CD14-positive monocyte (primary cell): ENCODE measurements around the gene SLC25A30. TPM values are rescaled to one million over a fixed set of nuclear protein-coding genes. Genes with fewer than 3 reads are reported as not detected.

Experiments used
- DNase-seq, 3 donors: peaks; one replicate each; pipeline ENCODE4 v3.0.0-alpha.2; 2011 to 2022
- H2AFZ ChIP-seq: 2 replicates; pipeline ENCODE4 v1.6.0; 2012; ENCODE audit warnings: mild to moderate bottlenecking, low read depth, low read length, inconsistent platforms; ENCODE audit not compliant: insufficient read depth, poor library complexity, severe bottlenecking
- H3K27ac ChIP-seq, 2 donors: 1 replicate in 1 of 2; 2 replicates in 1 of 2; pipeline ENCODE4 v1.5.1; 2012 to 2013; ENCODE audit warnings: low read length in 2 of 2, control low read depth in 1 of 2, inconsistent platforms in 1 of 2, low read depth in 1 of 2, mild to moderate bottlenecking in 1 of 2
- H3K27me3 ChIP-seq, 2 donors: one replicate each; pipeline versions ENCODE4 v1.6.0 to v1.6.1; 2011 to 2013; ENCODE audit warnings: low read length in 2 of 2; ENCODE audit not compliant: control insufficient read depth in 2 of 2, insufficient read depth in 2 of 2
- H3K36me3 ChIP-seq, 2 donors: replicated peaks in 1 of 2; 1 replicate in 1 of 2; 2 replicates in 1 of 2; pipeline versions ENCODE4 v1.5.1 to v1.6.1; 2012 to 2013; ENCODE audit warnings: low read length in 2 of 2, control low read depth in 1 of 2, inconsistent platforms in 1 of 2, mild to moderate bottlenecking in 1 of 2; ENCODE audit not compliant: insufficient read depth in 2 of 2, control insufficient read depth in 1 of 2
- H3K4me1 ChIP-seq, 2 donors: 1 replicate in 1 of 2; 2 replicates in 1 of 2; pipeline versions ENCODE4 v1.5.1 to v1.6.1; 2012 to 2013; ENCODE audit warnings: low read length in 2 of 2, control low read depth in 1 of 2, inconsistent platforms in 1 of 2, mild to moderate bottlenecking in 1 of 2, moderate library complexity in 1 of 2; ENCODE audit not compliant: insufficient read depth in 2 of 2, control insufficient read depth in 1 of 2
- H3K4me2 ChIP-seq: replicated peaks from 2 replicates; pipeline ENCODE3; 2012; ENCODE audit warnings: low read length, moderate library complexity, mild to moderate bottlenecking; ENCODE audit not compliant: poor library complexity, severe bottlenecking; ENCODE audit errors: extremely low read depth
- H3K4me3 ChIP-seq, 3 experiments: fragments of 200-600 bp in 1 of 3; sonication (generic) in 1 of 3; replicated peaks in 1 of 3; 1 replicate in 2 of 3; 2 replicates in 1 of 3; pipeline ENCODE4 v1.5.1; 2011 to 2013; ENCODE audit warnings: low read length in 3 of 3, mild to moderate bottlenecking in 3 of 3, control low read depth in 2 of 3, low read depth in 2 of 3, inconsistent platforms in 1 of 3, moderate library complexity in 1 of 3
- H3K79me2 ChIP-seq: 2 replicates; pipeline ENCODE4 v1.6.0; 2012; ENCODE audit warnings: mild to moderate bottlenecking, control low read depth, inconsistent platforms, low read length, moderate library complexity; ENCODE audit not compliant: insufficient read depth
- H3K9ac ChIP-seq: 2 replicates; pipeline ENCODE4 v1.6.0; 2017; ENCODE audit warnings: low read length, mild to moderate bottlenecking; ENCODE audit not compliant: insufficient read depth, poor library complexity, severe bottlenecking
- H3K9me3 ChIP-seq, 2 donors: replicated peaks in 1 of 2; 1 replicate in 1 of 2; 2 replicates in 1 of 2; pipeline versions ENCODE4 v1.5.1 to v1.6.1; 2012 to 2013; ENCODE audit warnings: low read length in 2 of 2, control low read depth in 1 of 2; ENCODE audit not compliant: control insufficient read depth in 1 of 2, insufficient read depth in 1 of 2
- H4K20me1 ChIP-seq: 2 replicates; pipeline ENCODE4 v1.6.0; 2012; ENCODE audit warnings: mild to moderate bottlenecking, low read length, control low read depth, moderate library complexity; ENCODE audit not compliant: insufficient read depth
- H3K27ac Mint-ChIP-seq, 7 donors: one replicate each; pipeline ENCODE4 v1.8.0; 2020; ENCODE audit warnings: mild to moderate bottlenecking in 7 of 7, mixed read lengths in 7 of 7, moderate library complexity in 6 of 7, inconsistent platforms in 2 of 7
- H3K27me3 Mint-ChIP-seq, 3 donors: one replicate each; pipeline ENCODE4 v1.8.0; 2021 to 2022; ENCODE audit warnings: low read depth in 3 of 3, mild to moderate bottlenecking in 3 of 3, mixed read lengths in 3 of 3, moderate library complexity in 3 of 3, inconsistent platforms in 1 of 3
- H3K36me3 Mint-ChIP-seq, 2 donors: one replicate each; pipeline ENCODE4 v1.8.0; 2020; ENCODE audit warnings: mixed read lengths in 2 of 2, inconsistent platforms in 1 of 2, mild to moderate bottlenecking in 1 of 2
- H3K4me1 Mint-ChIP-seq: one replicate; pipeline ENCODE4 v1.8.0; 2020; ENCODE audit warnings: mild to moderate bottlenecking, mixed read lengths
- H3K4me3 Mint-ChIP-seq, 2 donors: one replicate each; pipeline ENCODE4 v1.8.0; 2020; ENCODE audit warnings: mild to moderate bottlenecking in 2 of 2, mixed read lengths in 2 of 2, moderate library complexity in 1 of 2
- H3K9me3 Mint-ChIP-seq, 7 donors: one replicate each; pipeline ENCODE4 v1.8.0; 2020 to 2022; ENCODE audit warnings: mixed read lengths in 7 of 7, mild to moderate bottlenecking in 6 of 7, moderate library complexity in 6 of 7, inconsistent platforms in 2 of 7
- WGBS: methylation state at CpG from one replicate; pipeline ENCODE4 v1.1.5; 2013; ENCODE audit warnings: missing lambda C conversion rate; ENCODE audit not compliant: insufficient coverage; 5-methylcytosine and 5-hydroxymethylcytosine counted together
- intact Hi-C, 2 donors: fragments of 100-400 bp; cut with micrococcal nuclease; formaldehyde crosslinking; loops; one replicate each; pipeline versions ENCODE4 v1.15.0 to v1.15.1; 2023
- polyA plus RNA-seq, 3 donors: library from polyadenylated mRNA; depleted of rRNA in 1 of 3; unstranded in 2 of 3; stranded (reverse) in 1 of 3; fragments of 300-500 nt in 2 of 3; fragments of >200 nt in 1 of 3; fragmentation: Illumina TruSeq in 2 of 3; gene quantifications; 1 replicate in 2 of 3; 2 replicates in 1 of 3; pipeline ENCODE4 v1.2.3, GENCODE V29; 2012 to 2021
- TF ChIP-seq, protein P1 (sequence below): fragments of 200-600 bp; IDR thresholded peaks from one replicate; pipeline ENCODE4 v1.8.0; 2022; ENCODE audit warnings: antibody characterized with exemption, mild to moderate bottlenecking

SLC25A30 gene
- polyA plus RNA-seq, 3 donors, result 0.92 to 14.0 (median 2.3) TPM

GRCh38 chr13:45416516-45417128 lies 1.6 kb downstream of the SLC25A30 start:
- peak overlapping the region; percentile 93 to 98 (median 97) for H3K27ac Mint-ChIP-seq
- H3K4me1 Mint-ChIP-seq, result peaks cover 34% of the 10 kb centered on the region
- peak overlapping the region; percentile 76 to 87 (median 80) for H3K4me3 ChIP-seq
- DNase-seq, result no peak
- peaks cover 24% of the 10 kb centered on the region for H4K20me1 ChIP-seq
- intact Hi-C loops, result loop anchor here (5.0 kb wide), 2 partner anchors 51 to 74 kb away; partner anchors contain the start of gene TPT1 (in 2 of the 2)
- H3K27me3 ChIP-seq, result no peaks in the 10 kb centered on the region
- H3K27ac ChIP-seq, result peak overlapping the region; percentile 81 to 95
- no peaks in the 10 kb centered on the region for H3K9me3 Mint-ChIP-seq
- WGBS, result 80% methylated on average over 2 of the region's 10 CpGs
- peaks cover 19 to 55% of the 10 kb centered on the region in 2 donors for H3K4me1 ChIP-seq
- peaks cover 0 to under 1% of the 10 kb centered on the region in 2 donors for H3K36me3 ChIP-seq
- H3K4me3 Mint-ChIP-seq, result peak overlapping the region; percentile 88 to 96
- peaks cover 57% of the 10 kb centered on the region for H3K79me2 ChIP-seq
- H3K4me2 ChIP-seq, result peak overlapping the region; percentile 90
- H3K36me3 Mint-ChIP-seq, result peaks cover 1 to 3% of the 10 kb centered on the region in 2 donors
- H3K9ac ChIP-seq, result peak overlapping the region; percentile 94
- H3K27me3 Mint-ChIP-seq, result peaks cover 0 to 3% (median 2%) of the 10 kb centered on the region in 3 donors
- no peaks in the 10 kb centered on the region for H3K9me3 ChIP-seq
- no peak overlapping the region for H2AFZ ChIP-seq
- TF ChIP-seq, protein P1, sequence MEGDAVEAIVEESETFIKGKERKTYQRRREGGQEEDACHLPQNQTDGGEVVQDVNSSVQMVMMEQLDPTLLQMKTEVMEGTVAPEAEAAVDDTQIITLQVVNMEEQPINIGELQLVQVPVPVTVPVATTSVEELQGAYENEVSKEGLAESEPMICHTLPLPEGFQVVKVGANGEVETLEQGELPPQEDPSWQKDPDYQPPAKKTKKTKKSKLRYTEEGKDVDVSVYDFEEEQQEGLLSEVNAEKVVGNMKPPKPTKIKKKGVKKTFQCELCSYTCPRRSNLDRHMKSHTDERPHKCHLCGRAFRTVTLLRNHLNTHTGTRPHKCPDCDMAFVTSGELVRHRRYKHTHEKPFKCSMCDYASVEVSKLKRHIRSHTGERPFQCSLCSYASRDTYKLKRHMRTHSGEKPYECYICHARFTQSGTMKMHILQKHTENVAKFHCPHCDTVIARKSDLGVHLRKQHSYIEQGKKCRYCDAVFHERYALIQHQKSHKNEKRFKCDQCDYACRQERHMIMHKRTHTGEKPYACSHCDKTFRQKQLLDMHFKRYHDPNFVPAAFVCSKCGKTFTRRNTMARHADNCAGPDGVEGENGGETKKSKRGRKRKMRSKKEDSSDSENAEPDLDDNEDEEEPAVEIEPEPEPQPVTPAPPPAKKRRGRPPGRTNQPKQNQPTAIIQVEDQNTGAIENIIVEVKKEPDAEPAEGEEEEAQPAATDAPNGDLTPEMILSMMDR, result no peak

GRCh38 chr13:45415112-45415511 lies 3.1 kb downstream of the SLC25A30 start:
- TF ChIP-seq, protein P1, result no peak
- Mint-ChIP-seq H3K36me3 (peaks cover 12 to 18% of the 10 kb centered on the region in 2 donors), H3K4me1 (peaks cover 42% of the 10 kb centered on the region), H3K27ac (peak overlapping the region in 6 of 7 donors; percentile 20 to 84 (median 70)), H3K27me3 (peaks cover 0 to 3% (median 2%) of the 10 kb centered on the region in 3 donors), H3K4me3 (no peak overlapping the region), H3K9me3 (no peaks in the 10 kb centered on the region)
- intact Hi-C loops, result loop anchor here (5.0 kb wide), 2 partner anchors 52 to 73 kb away; partner anchors contain the start of gene TPT1 (in 2 of the 2)
- WGBS, result no CpG with 5 or more reads among the region's 1 CpG
- peak overlapping the region in 1 of 3 experiments; percentile 45 for H3K4me3 ChIP-seq
- H4K20me1 ChIP-seq, result peaks cover 36% of the 10 kb centered on the region
- H3K9me3 ChIP-seq, result no peaks in the 10 kb centered on the region
- no peaks in the 10 kb centered on the region for H3K27me3 ChIP-seq
- H3K27ac ChIP-seq, result peak overlapping the region in 1 of 2 donors; percentile 73
- H3K36me3 ChIP-seq, result peaks cover 0 to 15% of the 10 kb centered on the region in 2 donors
- no peak for DNase-seq
- H3K79me2 ChIP-seq, result peaks cover 66% of the 10 kb centered on the region
- no peak overlapping the region for H2AFZ ChIP-seq
- H3K9ac ChIP-seq, result no peak overlapping the region
- H3K4me1 ChIP-seq, result peaks cover 19 to 56% of the 10 kb centered on the region in 2 donors
- H3K4me2 ChIP-seq, result peak overlapping the region; percentile 38
